H9 (cell line): ENCODE measurements around the gene LRSAM1. TPM values are rescaled to one million over a fixed set of nuclear protein-coding genes. Genes with fewer than 3 reads are reported as not detected.

Experiments used
- DNase-seq: peaks from one replicate; pipeline ENCODE4 v3.0.0-alpha.2; 2017
- H2AFZ ChIP-seq: one replicate; pipeline ENCODE4 v1.6.1; 2013; ENCODE audit warnings: mild to moderate bottlenecking, low read length, control low read depth, moderate library complexity
- H2AK5ac ChIP-seq: 2 replicates; pipeline ENCODE4 v1.6.1; 2013; ENCODE audit warnings: low read length, control low read depth, mixed read lengths; ENCODE audit not compliant: insufficient read length
- H2BK120ac ChIP-seq: one replicate; pipeline ENCODE4 v1.6.1; 2013; ENCODE audit warnings: low read depth, mild to moderate bottlenecking, low read length, control low read depth, inconsistent platforms; ENCODE audit not compliant: poor library complexity, severe bottlenecking
- H2BK12ac ChIP-seq: 2 replicates; pipeline ENCODE4 v1.6.1; 2013; ENCODE audit warnings: low read length, control low read depth, mixed read lengths, low read depth; ENCODE audit not compliant: insufficient read length
- H2BK15ac ChIP-seq: 2 replicates; pipeline ENCODE4 v1.6.1; 2013; ENCODE audit warnings: low read depth, low read length, control low read depth
- H2BK20ac ChIP-seq: one replicate; pipeline ENCODE4 v1.6.1; 2013; ENCODE audit warnings: low read depth, mild to moderate bottlenecking, low read length, control low read depth, inconsistent platforms; ENCODE audit not compliant: poor library complexity, severe bottlenecking
- H2BK5ac ChIP-seq: 2 replicates; pipeline ENCODE4 v1.6.1; 2013; ENCODE audit warnings: low read length, control low read depth, mixed read lengths; ENCODE audit not compliant: insufficient read length
- H3K14ac ChIP-seq: 2 replicates; pipeline ENCODE4 v1.6.1; 2013; ENCODE audit warnings: low read length, control low read depth; ENCODE audit not compliant: insufficient read depth
- H3K18ac ChIP-seq: 2 replicates; pipeline ENCODE4 v1.6.1; 2013; ENCODE audit warnings: low read depth, mild to moderate bottlenecking, mixed read lengths, low read length, control low read depth; ENCODE audit not compliant: insufficient read length
- H3K23ac ChIP-seq: 2 replicates; pipeline ENCODE4 v1.6.1; 2013; ENCODE audit warnings: low read length, control low read depth, mixed read lengths, low read depth; ENCODE audit not compliant: insufficient read length
- H3K23me2 ChIP-seq: 2 replicates; pipeline ENCODE4 v1.6.1; 2013; ENCODE audit warnings: low read depth, mild to moderate bottlenecking, mixed read lengths, low read length, control low read depth; ENCODE audit not compliant: insufficient read length, poor library complexity, severe bottlenecking
- H3K27ac ChIP-seq: 2 replicates; pipeline ENCODE4 v1.5.1; 2013; ENCODE audit warnings: low read length, control low read depth, mixed read lengths, low read depth; ENCODE audit not compliant: insufficient read length
- H3K27me3 ChIP-seq: 2 replicates; pipeline ENCODE4 v1.6.1; 2013; ENCODE audit warnings: low read length, control low read depth, inconsistent platforms; ENCODE audit not compliant: insufficient read depth
- H3K4ac ChIP-seq: 2 replicates; pipeline ENCODE4 v1.6.1; 2013; ENCODE audit warnings: low read depth, mild to moderate bottlenecking, control low read depth, inconsistent platforms, low read length, moderate library complexity
- H3K4me1 ChIP-seq: 2 replicates; pipeline ENCODE4 v1.6.1; 2013; ENCODE audit warnings: low read length, control low read depth, inconsistent platforms; ENCODE audit not compliant: insufficient read depth
- H3K4me2 ChIP-seq: 2 replicates; pipeline ENCODE4 v1.6.1; 2013; ENCODE audit warnings: low read length, control low read depth, mixed read lengths; ENCODE audit not compliant: insufficient read length, insufficient read depth
- H3K56ac ChIP-seq: 2 replicates; pipeline ENCODE4 v1.6.1; 2013; ENCODE audit warnings: low read depth, mild to moderate bottlenecking, mixed read lengths, low read length, control low read depth; ENCODE audit not compliant: insufficient read length
- H3K79me1 ChIP-seq: 2 replicates; pipeline ENCODE4 v1.6.1; 2013; ENCODE audit warnings: low read depth, mild to moderate bottlenecking, moderate library complexity, low read length, control low read depth, inconsistent platforms; ENCODE audit not compliant: insufficient read depth, poor library complexity, severe bottlenecking
- H3K79me2 ChIP-seq: 2 replicates; pipeline ENCODE4 v1.6.1; 2013; ENCODE audit warnings: low read length, control low read depth, inconsistent platforms; ENCODE audit not compliant: insufficient read depth
- H3K9ac ChIP-seq: 2 replicates; pipeline ENCODE4 v1.6.1; 2013; ENCODE audit warnings: low read length, control low read depth, mixed read lengths; ENCODE audit not compliant: insufficient read length; ENCODE audit errors: extremely low read depth
- H3K9me3 ChIP-seq: one replicate; pipeline ENCODE4 v1.6.1; 2013; ENCODE audit warnings: low read depth, low read length, inconsistent platforms; ENCODE audit not compliant: control insufficient read depth
- H3T11ph ChIP-seq: one replicate; pipeline ENCODE4 v1.6.1; 2013; ENCODE audit warnings: mild to moderate bottlenecking, low read length, control low read depth, inconsistent platforms
- H4K20me1 ChIP-seq: one replicate; pipeline ENCODE4 v1.6.1; 2013; ENCODE audit not compliant: control insufficient read depth, insufficient read length, insufficient read depth
- H4K5ac ChIP-seq: 2 replicates; pipeline ENCODE4 v1.6.1; 2013; ENCODE audit warnings: low read depth, mild to moderate bottlenecking, mixed read lengths, low read length, control low read depth; ENCODE audit not compliant: insufficient read length
- H4K8ac ChIP-seq: replicated peaks from 2 replicates; pipeline ENCODE4 v1.6.1; 2013; ENCODE audit warnings: low read length, control low read depth, mixed read lengths, low read depth; ENCODE audit not compliant: insufficient read length
- H4K91ac ChIP-seq: 2 replicates; pipeline ENCODE4 v1.6.1; 2013; ENCODE audit warnings: low read depth, mild to moderate bottlenecking, moderate library complexity, mixed read lengths, low read length, control low read depth; ENCODE audit not compliant: insufficient read length
- H3K27ac Mint-ChIP-seq, 3 experiments: 2 replicates in 2 of 3; 3 replicates in 1 of 3; pipeline ENCODE4 v1.8.0; 2020 to 2021; ENCODE audit warnings: mixed read lengths in 3 of 3, mild to moderate bottlenecking in 1 of 3, moderate library complexity in 1 of 3
- H3K27me3 Mint-ChIP-seq: 2 replicates; pipeline ENCODE4 v1.8.0; 2021; ENCODE audit warnings: low read depth, mild to moderate bottlenecking, moderate library complexity, mixed read lengths
- H3K36me3 Mint-ChIP-seq, 3 experiments: 2 replicates in 2 of 3; 3 replicates in 1 of 3; pipeline ENCODE4 v1.8.0; 2020 to 2021; ENCODE audit warnings: low read depth in 3 of 3, mixed read lengths in 3 of 3; ENCODE audit not compliant: insufficient read depth in 1 of 3
- H3K4me1 Mint-ChIP-seq, 2 experiments: 2 replicates each; pipeline ENCODE4 v1.8.0; 2020; ENCODE audit warnings: mixed read lengths in 2 of 2
- H3K4me3 Mint-ChIP-seq, 2 experiments: 2 replicates in 1 of 2; 3 replicates in 1 of 2; pipeline ENCODE4 v1.8.0; 2020 to 2021; ENCODE audit warnings: mild to moderate bottlenecking in 2 of 2, mixed read lengths in 2 of 2, moderate library complexity in 1 of 2
- H3K9me3 Mint-ChIP-seq, 2 experiments: 2 replicates in 1 of 2; 3 replicates in 1 of 2; pipeline ENCODE4 v1.8.0; 2020; ENCODE audit warnings: mild to moderate bottlenecking in 2 of 2, mixed read lengths in 2 of 2, moderate library complexity in 1 of 2
- CTCF ChIP-seq: fragments of 200-600 bp; sonication (generic); conservative IDR thresholded peaks from 3 replicates; pipeline ENCODE4 v1.8.0; 2021; ENCODE audit warnings: antibody characterized with exemption, mild to moderate bottlenecking
- WGBS: extraction: QIAGEN DNeasy Blood & Tissue Kit; methylation state at CpG from one replicate; pipeline ENCODE4 v1.1.7; 2013; ENCODE audit warnings: missing lambda C conversion rate, low lambda C conversion rate, mixed read lengths; ENCODE audit not compliant: insufficient read length; ENCODE audit errors: extremely low coverage; 5-methylcytosine and 5-hydroxymethylcytosine counted together
- total RNA-seq: library from RNA; stranded (reverse); gene quantifications from 2 replicates; pipeline ENCODE4 v1.2.1, GENCODE V29; 2021

The LRSAM1 gene
- total RNA-seq, 1 experiment from 2014 or later = 16.2 TPM

- Histone ChIP-seq H2BK12ac (no peak overlapping the region), H3K9ac (no peak overlapping the region), H3T11ph (no peak overlapping the region), H4K8ac (no peak overlapping the region), H3K79me1 (no peaks in the 10 kb centered on the region), H2AFZ (no peak overlapping the region), H3K4ac (no peak overlapping the region), H3K4me2 (no peak overlapping the region), H2AK5ac (no peak overlapping the region), H4K5ac (no peak overlapping the region), H3K23ac (no peak overlapping the region), H3K4me1 (no peaks in the 10 kb centered on the region), H3K56ac (no peak overlapping the region), H2BK120ac (no peak overlapping the region), H2BK5ac (no peak overlapping the region), H4K91ac (no peak overlapping the region), H3K9me3 (no peaks in the 10 kb centered on the region), H4K20me1 (no peaks in the 10 kb centered on the region), H3K14ac (no peak overlapping the region), H3K18ac (no peak overlapping the region), H2BK20ac (no peak overlapping the region), H3K27ac (no peak overlapping the region), H3K79me2 (peaks cover 20% of the 10 kb centered on the region; the same call in 1 of the 2 replicates), H3K27me3 (no peaks in the 10 kb centered on the region), H2BK15ac (no peak overlapping the region), H3K23me2 (peaks cover 12% of the 10 kb centered on the region)
- Mint-ChIP-seq H3K9me3 (peaks cover 0 to 3% of the 10 kb centered on the region in 2 experiments; a peak in 4 of 5 replicates), H3K4me3 (no peak overlapping the region; a peak in 1 of 5 replicates), H3K36me3 (peaks cover 74 to 93% (median 83%) of the 10 kb centered on the region in 3 experiments), H3K27me3 (no peaks in the 10 kb centered on the region; the same call in 1 of the 2 replicates), H3K27ac (peak overlapping the region in 2 of 3 experiments; percentile 87 to 99; a peak in 4 of 7 replicates), H3K4me1 (peaks cover 21 to 24% of the 10 kb centered on the region in 2 experiments)
- no CpG with 5 or more reads among the region's 4 CpGs for WGBS
- DNase-seq = peak; percentile 56
- TF ChIP-seq CTCF = no peak
These were observed 5.2 kb upstream of the LRSAM1 start for GRCh38 chr9:127445851-127446712.
